SU-DHL-6 (cell line): ENCODE measurements around the gene MUC20.

ENCODE experiments used
- H2AFZ ChIP-seq: fragments of 200-600 bp; sonication (generic); 2 replicates; pipeline ENCODE4 v1.6.1; 2014; ENCODE audit warnings: low read depth, mild to moderate bottlenecking, moderate library complexity, mixed read lengths, antibody characterized with exemption, low read length; ENCODE audit not compliant: severe bottlenecking
- H3F3A ChIP-seq: fragments of 200-600 bp; shearing (Covaris generic); 2 replicates; pipeline ENCODE4 v1.6.0; 2016; ENCODE audit warnings: antibody characterized with exemption, mild to moderate bottlenecking; ENCODE audit not compliant: insufficient read depth
- H3K27ac ChIP-seq: fragments of 200-600 bp; sonication (generic); 2 replicates; pipeline ENCODE4 v1.5.1; 2016; ENCODE audit warnings: low read depth, mild to moderate bottlenecking, low read length, moderate library complexity, mixed read lengths
- H3K27me3 ChIP-seq: fragments of 200-600 bp; sonication (generic), shearing (Covaris generic); 2 replicates; pipeline ENCODE4 v1.6.0; 2014; ENCODE audit warnings: mild to moderate bottlenecking, low read length
- H3K36me3 ChIP-seq: fragments of 200-600 bp; sonication (generic); 2 replicates; pipeline ENCODE4 v1.6.1; 2014; ENCODE audit warnings: mild to moderate bottlenecking, low read length, mixed read lengths
- H3K4me2 ChIP-seq: fragments of 300-600, 200-600 bp; shearing (Covaris generic), sonication (generic); 2 replicates; pipeline ENCODE4 v1.6.0; 2014; ENCODE audit warnings: low read length, low read depth, mild to moderate bottlenecking; ENCODE audit not compliant: poor library complexity, severe bottlenecking
- H3K4me3 ChIP-seq: fragments of 200-600 bp; sonication (generic); 2 replicates; pipeline ENCODE4 v1.5.1; 2014; ENCODE audit warnings: antibody characterized with exemption, low read length, mild to moderate bottlenecking, mixed read lengths; ENCODE audit not compliant: insufficient read depth, poor library complexity, severe bottlenecking
- H3K79me2 ChIP-seq: fragments of 200-600 bp; sonication (generic); 2 replicates; pipeline ENCODE4 v1.6.1; 2014; ENCODE audit warnings: mild to moderate bottlenecking, low read length, moderate library complexity; ENCODE audit not compliant: insufficient read depth
- H3K9ac ChIP-seq: fragments of 200-600 bp; sonication (generic); 2 replicates; pipeline ENCODE4 v1.7.0; 2014; ENCODE audit warnings: mild to moderate bottlenecking, low read length
- H3K9me2 ChIP-seq: fragments of 200-600 bp; sonication (generic); replicated peaks from 2 replicates; pipeline ENCODE4 v1.6.1; 2014; ENCODE audit warnings: low read length; ENCODE audit not compliant: insufficient read depth
- H3K9me3 ChIP-seq: fragments of 200-600 bp; sonication (generic); 2 replicates; pipeline ENCODE4 v1.6.1; 2014; ENCODE audit warnings: low read length, mixed read lengths; ENCODE audit not compliant: insufficient read depth
- H4K20me1 ChIP-seq: fragments of 200-600 bp; sonication (generic); 2 replicates; pipeline ENCODE4 v1.6.1; 2014; ENCODE audit warnings: low read depth, mild to moderate bottlenecking, antibody characterized with exemption, low read length, moderate library complexity, mixed read lengths
- EZH2phosphoT487 ChIP-seq: fragments of 200-600 bp; sonication (generic), shearing (Covaris generic); conservative IDR thresholded peaks from 2 replicates; pipeline ENCODE4 v1.6.1; 2018; ENCODE audit warnings: mild to moderate bottlenecking, antibody characterized with exemption, low read length, moderate library complexity, mixed read lengths
- TF ChIP-seq, protein P1 (sequence below): fragments of 200-600 bp; sonication (generic); IDR thresholded peaks from one replicate; pipeline ENCODE4 v1.5.1; 2017; ENCODE audit warnings: antibody characterized with exemption, mild to moderate bottlenecking, low read length, moderate library complexity; ENCODE audit not compliant: insufficient read depth, poor library complexity, severe bottlenecking

Gene MUC20

DNA sequence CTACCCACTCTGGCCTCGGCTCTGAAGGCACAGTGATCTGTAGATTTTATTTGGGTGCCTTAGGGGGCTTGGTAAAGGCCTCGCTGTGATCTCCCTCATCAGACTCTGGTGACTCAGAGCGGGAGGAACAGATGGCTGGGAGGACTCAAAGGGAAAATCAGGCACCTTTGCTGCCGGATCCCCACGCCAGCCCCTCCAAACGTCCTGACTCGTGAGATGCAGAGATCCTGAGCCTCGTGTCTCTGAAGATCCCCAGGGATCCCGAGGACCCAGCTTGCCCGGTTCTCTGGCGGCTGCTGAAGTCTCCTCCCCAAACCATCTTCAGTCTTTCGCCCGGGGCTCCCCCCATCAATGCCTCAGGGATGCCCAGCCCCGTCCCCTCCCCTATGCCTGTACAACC, 32.8 kb downstream of the MUC20 start:
- no peaks in the 10 kb centered on the region for H3K36me3 ChIP-seq
- H3K79me2 ChIP-seq = no peaks in the 10 kb centered on the region
- TF ChIP-seq EZH2phosphoT487 = no peak
- TF ChIP-seq, protein P1, sequence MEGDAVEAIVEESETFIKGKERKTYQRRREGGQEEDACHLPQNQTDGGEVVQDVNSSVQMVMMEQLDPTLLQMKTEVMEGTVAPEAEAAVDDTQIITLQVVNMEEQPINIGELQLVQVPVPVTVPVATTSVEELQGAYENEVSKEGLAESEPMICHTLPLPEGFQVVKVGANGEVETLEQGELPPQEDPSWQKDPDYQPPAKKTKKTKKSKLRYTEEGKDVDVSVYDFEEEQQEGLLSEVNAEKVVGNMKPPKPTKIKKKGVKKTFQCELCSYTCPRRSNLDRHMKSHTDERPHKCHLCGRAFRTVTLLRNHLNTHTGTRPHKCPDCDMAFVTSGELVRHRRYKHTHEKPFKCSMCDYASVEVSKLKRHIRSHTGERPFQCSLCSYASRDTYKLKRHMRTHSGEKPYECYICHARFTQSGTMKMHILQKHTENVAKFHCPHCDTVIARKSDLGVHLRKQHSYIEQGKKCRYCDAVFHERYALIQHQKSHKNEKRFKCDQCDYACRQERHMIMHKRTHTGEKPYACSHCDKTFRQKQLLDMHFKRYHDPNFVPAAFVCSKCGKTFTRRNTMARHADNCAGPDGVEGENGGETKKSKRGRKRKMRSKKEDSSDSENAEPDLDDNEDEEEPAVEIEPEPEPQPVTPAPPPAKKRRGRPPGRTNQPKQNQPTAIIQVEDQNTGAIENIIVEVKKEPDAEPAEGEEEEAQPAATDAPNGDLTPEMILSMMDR = no peak
- no peak overlapping the region for H3K4me3 ChIP-seq
- H3K9me3 ChIP-seq = no peaks in the 10 kb centered on the region
- H3F3A ChIP-seq = no peaks in the 10 kb centered on the region
- H3K27ac ChIP-seq = no peak overlapping the region
- no peak overlapping the region for H3K4me2 ChIP-seq
- H3K9ac ChIP-seq = no peak overlapping the region
- no peaks in the 10 kb centered on the region for H4K20me1 ChIP-seq
- no peaks in the 10 kb centered on the region for H3K9me2 ChIP-seq
- no peak overlapping the region for H2AFZ ChIP-seq
- H3K27me3 ChIP-seq = no peaks in the 10 kb centered on the region

GRCh38 chr3:195754141-195754540, 33.4 kb downstream of the MUC20 start:
- Histone ChIP-seq H3K27me3 (no peaks in the 10 kb centered on the region), H3K4me2 (no peak overlapping the region), H3K9me3 (no peaks in the 10 kb centered on the region), H2AFZ (no peak overlapping the region), H3K27ac (no peak overlapping the region), H3K4me3 (no peak overlapping the region), H3K9ac (no peak overlapping the region), H3K79me2 (no peaks in the 10 kb centered on the region), H3F3A (no peaks in the 10 kb centered on the region), H3K36me3 (no peaks in the 10 kb centered on the region), H4K20me1 (no peaks in the 10 kb centered on the region), H3K9me2 (no peaks in the 10 kb centered on the region)
- TF ChIP-seq, protein P1 = no peak
- TF ChIP-seq EZH2phosphoT487 = no peak

DNA sequence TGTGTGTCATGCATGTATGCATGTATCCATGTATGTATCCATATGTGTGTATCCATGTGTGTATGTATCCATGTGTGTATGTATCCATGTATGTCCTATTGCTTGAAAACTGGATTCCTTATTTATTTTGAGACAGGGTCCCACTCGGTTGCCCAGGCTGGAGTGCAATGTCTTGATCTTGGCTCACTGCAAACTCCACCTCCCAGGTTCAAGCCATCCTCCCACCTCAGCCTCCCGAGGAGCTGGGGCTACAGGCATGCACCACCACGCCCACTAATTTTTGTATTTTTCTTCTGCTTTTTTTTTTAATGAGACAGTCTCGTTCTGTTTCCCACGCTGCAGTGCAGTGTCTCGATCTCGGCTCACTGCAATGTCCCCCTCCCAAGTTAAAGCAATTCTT, 34.1 kb downstream of the MUC20 start:
- Histone ChIP-seq H3K27ac (no peak overlapping the region), H3K9ac (no peak overlapping the region), H3K9me2 (no peaks in the 10 kb centered on the region), H3K4me3 (no peak overlapping the region), H3F3A (no peaks in the 10 kb centered on the region), H3K9me3 (no peaks in the 10 kb centered on the region), H4K20me1 (no peaks in the 10 kb centered on the region), H3K36me3 (no peaks in the 10 kb centered on the region), H2AFZ (no peak overlapping the region), H3K79me2 (no peaks in the 10 kb centered on the region), H3K4me2 (no peak overlapping the region), H3K27me3 (no peaks in the 10 kb centered on the region)
- no peak for TF ChIP-seq EZH2phosphoT487
- TF ChIP-seq, protein P1 = no peak

DNA sequence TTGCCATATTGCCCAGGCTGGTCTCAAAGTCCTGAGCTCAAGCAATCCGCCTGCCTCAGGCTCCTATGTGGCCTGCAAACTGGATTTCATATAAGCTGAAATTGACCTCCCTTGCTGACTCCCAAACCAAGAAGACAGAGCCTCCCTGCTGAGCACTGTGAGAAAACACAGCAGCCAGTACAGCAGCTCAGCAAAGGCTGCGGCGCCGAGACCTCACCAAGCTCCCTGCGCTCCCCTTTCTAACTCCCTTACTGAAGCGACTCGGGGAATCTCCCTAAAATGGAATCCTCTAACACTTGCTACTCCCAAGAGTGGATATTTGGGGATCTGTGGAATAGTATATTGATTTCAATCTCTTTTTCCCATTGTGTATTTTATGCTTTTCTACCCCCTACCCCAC, 34.6 kb downstream of the MUC20 start:
- Histone ChIP-seq H3K27ac (no peak overlapping the region), H2AFZ (no peak overlapping the region), H3K36me3 (no peaks in the 10 kb centered on the region), H3K9me3 (no peaks in the 10 kb centered on the region), H3K27me3 (no peaks in the 10 kb centered on the region), H3F3A (no peaks in the 10 kb centered on the region), H3K4me3 (no peak overlapping the region), H4K20me1 (no peaks in the 10 kb centered on the region), H3K4me2 (no peak overlapping the region), H3K9ac (no peak overlapping the region), H3K79me2 (no peaks in the 10 kb centered on the region), H3K9me2 (no peaks in the 10 kb centered on the region)
- TF ChIP-seq, protein P1 = no peak
- TF ChIP-seq EZH2phosphoT487 = no peak
